GM18873 (cell line): ENCODE data around the gene COG2.
"Not testable (repeated sequence)": the region's sequence is repeated elsewhere in the genome, so short reads cannot be mapped to it uniquely, and the experiment has no call there.

Source experiments
- ATAC-seq: cut with Tn5 transposase; IDR thresholded peaks from one replicate; pipeline ENCODE4 v1.9.1; 2021; ENCODE audit warnings: mild to moderate bottlenecking, moderate library complexity, moderate number of reproducible peaks; ENCODE audit not compliant: unreplicated experiment, low FRiP score

COG2 gene

GRCh38 chr1:230698964-230699363 lies 56.7 kb downstream of the COG2 start:
- not testable (repeated sequence) for ATAC-seq

DNA sequence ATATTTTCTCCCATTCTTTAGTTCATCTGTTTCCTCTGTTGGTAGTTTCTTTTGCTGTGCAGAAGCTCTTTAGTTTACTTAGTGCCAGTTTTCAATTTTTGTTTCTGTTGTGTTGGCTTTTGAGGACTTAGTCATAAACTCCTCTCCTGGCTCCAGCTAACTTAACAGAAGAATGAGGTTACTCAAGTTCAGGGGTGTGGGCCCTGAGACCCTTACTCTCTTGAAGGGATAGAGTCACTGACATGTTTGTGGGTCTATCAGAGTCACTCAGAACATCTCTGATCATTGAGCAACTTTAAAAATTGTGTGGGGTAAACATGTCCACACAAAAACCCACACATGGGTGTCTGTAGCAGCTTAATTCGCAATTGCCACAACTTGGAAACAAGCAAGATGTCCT lies 57.4 kb downstream of the COG2 start:
- no peak for ATAC-seq

GRCh38 chr1:230700132-230700531 lies 57.9 kb downstream of the COG2 start:
- ATAC-seq: no peak

- ATAC-seq: no peak
These were observed 59.2 kb downstream of the COG2 start for GRCh38 chr1:230701434-230701833.

DNA sequence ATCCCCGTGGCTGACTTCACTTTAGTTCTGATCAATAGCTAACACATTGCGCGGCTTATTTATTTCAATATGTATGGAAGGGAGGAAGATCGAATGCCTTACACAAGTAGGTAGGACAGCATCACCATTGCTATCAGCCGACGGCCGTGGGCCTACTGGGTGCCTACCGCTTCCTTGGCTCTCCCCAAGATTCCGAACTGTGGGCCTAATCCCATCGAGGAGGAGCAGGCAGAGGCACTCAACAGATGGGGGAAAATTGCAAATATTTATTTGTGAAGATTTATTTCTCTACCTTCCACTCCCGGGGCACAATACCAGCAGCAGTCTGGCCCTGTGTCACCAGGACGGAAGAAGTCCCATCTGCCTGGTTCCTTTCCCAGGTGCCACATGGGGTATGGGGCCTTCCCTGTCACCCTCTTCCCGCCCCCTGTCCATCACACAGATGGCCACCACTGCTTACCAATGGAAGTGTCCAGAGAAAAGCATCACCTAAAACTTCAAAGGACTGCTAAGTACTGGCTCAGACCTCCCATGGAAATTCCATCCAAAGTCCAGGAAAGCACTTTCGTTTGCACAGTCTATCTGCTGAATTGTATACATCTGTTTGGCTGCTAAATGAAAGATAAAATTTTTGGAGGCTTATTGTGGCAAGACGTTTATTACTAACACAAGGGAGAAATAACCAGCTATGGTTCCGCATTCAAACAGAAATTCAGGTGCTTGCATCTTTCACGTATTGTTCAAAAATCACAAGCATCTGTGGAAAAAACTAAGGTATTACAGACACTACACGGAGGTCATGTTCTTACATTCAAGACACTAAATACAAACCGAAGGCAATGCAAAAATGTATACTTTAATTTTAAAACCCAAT lies 59.9 kb downstream of the COG2 start:
- ATAC-seq: no peak

DNA sequence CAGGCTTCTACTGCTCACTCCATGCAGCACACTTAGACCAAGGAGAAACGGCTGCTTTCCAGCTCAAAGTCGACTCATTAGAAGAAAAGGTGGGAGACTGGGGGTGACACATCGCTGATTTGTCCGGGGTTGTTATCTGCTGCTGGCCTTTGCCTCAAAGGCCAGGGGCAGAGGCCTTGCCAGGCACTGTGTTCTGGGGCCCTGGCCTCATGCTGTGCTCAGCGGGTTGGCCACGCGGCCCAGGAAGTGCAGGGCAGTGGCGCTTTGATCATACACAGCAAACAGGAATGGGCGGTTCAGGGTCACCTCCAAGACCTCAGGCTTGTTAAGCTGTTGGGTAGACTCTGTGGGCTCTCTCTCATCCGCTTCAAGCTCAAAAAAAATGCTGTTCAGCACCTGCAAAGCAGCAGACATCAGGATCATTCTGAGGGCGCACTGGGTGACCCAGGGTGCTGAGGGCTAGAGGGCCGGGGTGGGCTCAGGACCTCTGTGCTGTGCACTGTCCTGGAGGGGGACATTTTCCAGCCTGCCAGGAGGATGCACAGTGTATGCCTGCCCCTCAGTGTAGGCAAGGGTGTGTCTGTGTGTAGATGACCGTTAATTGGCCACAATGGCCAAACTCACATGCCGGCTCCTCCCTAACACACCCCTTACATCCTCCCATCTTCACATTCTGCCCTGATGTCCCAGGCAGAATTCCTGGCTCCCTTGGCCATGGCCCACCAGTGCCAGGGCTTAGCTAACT lies 60.8 kb downstream of the COG2 start:
- no peak for ATAC-seq

- no peak for ATAC-seq
These were observed 61.6 kb downstream of the COG2 start for GRCh38 chr1:230703679-230704385.

DNA sequence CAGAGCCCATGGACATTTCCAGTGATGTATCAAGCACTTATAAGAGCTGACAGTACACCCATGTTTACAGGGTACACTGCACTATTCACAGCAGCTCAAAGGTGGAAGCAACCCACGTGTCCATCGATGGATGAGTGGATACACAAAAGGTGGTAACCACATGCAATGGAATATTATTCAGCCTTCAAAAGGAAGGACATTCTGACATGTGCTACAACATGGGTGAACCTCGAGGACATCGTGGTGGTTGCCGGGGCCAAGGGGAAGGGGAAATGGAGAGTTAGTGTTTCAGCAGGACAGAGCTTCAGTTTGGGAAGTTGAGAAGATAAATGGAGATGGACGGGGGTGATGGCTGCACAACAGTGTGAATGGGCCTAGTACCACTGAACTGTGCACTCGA lies 62.5 kb downstream of the COG2 start:
- ATAC-seq: no peak

DNA sequence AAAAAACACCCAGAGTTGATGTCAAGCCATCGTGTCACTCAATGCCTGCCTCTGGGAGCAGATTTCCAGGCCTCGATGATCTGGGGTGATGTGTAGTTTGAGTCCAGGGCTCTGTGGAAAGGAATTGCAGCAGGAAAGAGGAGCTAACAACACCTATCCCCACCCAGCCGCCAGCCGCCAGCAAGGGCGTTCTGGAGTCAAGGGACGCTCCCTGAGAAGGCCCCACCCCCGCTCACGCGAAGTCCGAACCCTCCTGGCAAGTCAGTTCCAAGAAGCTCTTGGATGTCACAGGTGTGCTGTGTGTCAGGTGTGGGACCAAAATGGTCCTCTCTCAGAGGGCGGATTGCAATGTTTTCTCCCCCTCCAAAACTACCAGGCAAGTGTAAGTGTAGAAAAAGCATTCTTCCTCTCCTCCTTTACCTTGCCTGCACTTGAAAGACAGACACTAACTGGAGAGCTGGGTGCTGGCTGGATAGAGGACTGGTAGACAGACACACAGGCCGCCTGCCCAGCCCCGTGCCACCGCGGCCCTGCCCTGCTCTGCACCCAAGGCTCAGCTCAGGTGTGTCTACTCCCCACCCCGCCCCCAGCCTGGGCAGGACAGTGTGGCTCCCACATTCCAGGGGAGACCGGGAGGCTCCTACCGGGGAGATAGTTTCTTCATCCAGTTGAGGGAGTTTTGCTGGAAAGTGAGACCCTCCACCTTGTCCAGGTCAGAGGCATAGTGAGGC lies 63.2 kb downstream of the COG2 start:
- no peak for ATAC-seq

GRCh38 chr1:230706020-230706699 lies 63.9 kb downstream of the COG2 start:
- no peak for ATAC-seq

GRCh38 chr1:230706887-230707731 lies 64.8 kb downstream of the COG2 start:
- ATAC-seq: no peak

- ATAC-seq: no peak
These were observed 65.7 kb downstream of the COG2 start for GRCh38 chr1:230707732-230708630.

- ATAC-seq: no peak
These were observed 66.6 kb downstream of the COG2 start for GRCh38 chr1:230708631-230709580.

GRCh38 chr1:230709619-230710542 lies 67.6 kb downstream of the COG2 start:
- ATAC-seq: no peak

DNA sequence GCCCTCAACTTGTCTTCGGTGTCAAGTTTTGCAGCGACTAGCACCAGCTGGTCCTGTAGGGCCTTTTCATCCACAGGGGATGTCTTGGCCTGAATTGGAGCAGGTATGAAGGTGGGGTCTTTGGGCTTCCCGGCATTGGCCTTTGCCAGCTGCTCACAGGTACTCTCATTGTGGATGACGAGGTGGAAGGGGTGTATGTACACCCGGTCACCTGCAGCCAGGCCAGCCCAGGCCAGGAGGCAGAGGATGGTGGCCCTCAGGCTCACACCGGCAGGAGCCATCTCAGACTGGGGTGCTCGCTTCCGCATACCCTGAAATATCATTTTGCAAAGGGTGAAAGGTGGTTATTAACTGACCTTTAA lies 68.2 kb downstream of the COG2 start:
- no peak for ATAC-seq

- no peak for ATAC-seq
These were observed 69.0 kb downstream of the COG2 start for GRCh38 chr1:230711245-230711644.
